GM18867 (cell line): ENCODE results near the gene CDC42SE2.
"Not testable (repeated sequence)": the region's sequence is repeated elsewhere in the genome, so short reads cannot be mapped to it uniquely, and the experiment has no call there.

ENCODE experiments used
- ATAC-seq: cut with Tn5 transposase; IDR thresholded peaks from one replicate; pipeline ENCODE4 v1.9.1; 2021; ENCODE audit warnings: mild to moderate bottlenecking, moderate library complexity; ENCODE audit not compliant: unreplicated experiment

The CDC42SE2 gene

GRCh38 chr5:131277447-131277846 lies 13.6 kb downstream of the CDC42SE2 start:
- no peak for ATAC-seq

- ATAC-seq, result no peak
Measured at GRCh38 chr5:131277875-131278740, 14.3 kb downstream of the CDC42SE2 start.

- not testable (repeated sequence) for ATAC-seq
Measured at GRCh38 chr5:131278741-131279124, 14.9 kb downstream of the CDC42SE2 start.

- peak; percentile 41 for ATAC-seq
Measured at GRCh38 chr5:131279204-131279603, 15.4 kb downstream of the CDC42SE2 start.

- ATAC-seq, result no peak
Measured at GRCh38 chr5:131280417-131280816, 16.6 kb downstream of the CDC42SE2 start.

GRCh38 chr5:131281133-131281867 lies 17.4 kb downstream of the CDC42SE2 start:
- peak; percentile 37 for ATAC-seq

GRCh38 chr5:131281868-131282234 lies 18.0 kb downstream of the CDC42SE2 start:
- no peak for ATAC-seq

GRCh38 chr5:131282235-131282634 lies 18.4 kb downstream of the CDC42SE2 start:
- no peak for ATAC-seq

- ATAC-seq, result peak; percentile 35
Measured at GRCh38 chr5:131285703-131286399, 22.0 kb downstream of the CDC42SE2 start.

GRCh38 chr5:131286400-131286715 lies 22.5 kb downstream of the CDC42SE2 start:
- no peak for ATAC-seq

GRCh38 chr5:131288328-131288727 lies 24.5 kb downstream of the CDC42SE2 start:
- ATAC-seq, result no peak

GRCh38 chr5:131289738-131290137 lies 25.9 kb downstream of the CDC42SE2 start:
- peak; percentile 54 for ATAC-seq

- no peak for ATAC-seq
Measured at GRCh38 chr5:131296213-131296672, 32.4 kb downstream of the CDC42SE2 start.

GRCh38 chr5:131297886-131298285 lies 34.0 kb downstream of the CDC42SE2 start:
- ATAC-seq, result no peak

- ATAC-seq, result no peak
Measured at GRCh38 chr5:131299465-131299864, 35.6 kb downstream of the CDC42SE2 start.

GRCh38 chr5:131302506-131302905 lies 38.7 kb downstream of the CDC42SE2 start:
- no peak for ATAC-seq

GRCh38 chr5:131303537-131303936 lies 39.7 kb downstream of the CDC42SE2 start:
- ATAC-seq, result no peak

GRCh38 chr5:131304414-131304813 lies 40.6 kb downstream of the CDC42SE2 start:
- no peak for ATAC-seq

- no peak for ATAC-seq
Measured at GRCh38 chr5:131305138-131305689, 41.4 kb downstream of the CDC42SE2 start.

GRCh38 chr5:131305906-131306305 lies 42.1 kb downstream of the CDC42SE2 start:
- no peak for ATAC-seq

- ATAC-seq, result not testable (repeated sequence)
Measured at GRCh38 chr5:131312235-131312772, 48.5 kb downstream of the CDC42SE2 start.
